HG03439 (cell line): ENCODE measurements around the gene MACROD1.

Experiments
- ATAC-seq: cut with Tn5 transposase; IDR thresholded peaks from one replicate; pipeline ENCODE4 v1.9.1; 2021; ENCODE audit warnings: mild to moderate bottlenecking, moderate library complexity; ENCODE audit not compliant: unreplicated experiment

Gene MACROD1

DNA sequence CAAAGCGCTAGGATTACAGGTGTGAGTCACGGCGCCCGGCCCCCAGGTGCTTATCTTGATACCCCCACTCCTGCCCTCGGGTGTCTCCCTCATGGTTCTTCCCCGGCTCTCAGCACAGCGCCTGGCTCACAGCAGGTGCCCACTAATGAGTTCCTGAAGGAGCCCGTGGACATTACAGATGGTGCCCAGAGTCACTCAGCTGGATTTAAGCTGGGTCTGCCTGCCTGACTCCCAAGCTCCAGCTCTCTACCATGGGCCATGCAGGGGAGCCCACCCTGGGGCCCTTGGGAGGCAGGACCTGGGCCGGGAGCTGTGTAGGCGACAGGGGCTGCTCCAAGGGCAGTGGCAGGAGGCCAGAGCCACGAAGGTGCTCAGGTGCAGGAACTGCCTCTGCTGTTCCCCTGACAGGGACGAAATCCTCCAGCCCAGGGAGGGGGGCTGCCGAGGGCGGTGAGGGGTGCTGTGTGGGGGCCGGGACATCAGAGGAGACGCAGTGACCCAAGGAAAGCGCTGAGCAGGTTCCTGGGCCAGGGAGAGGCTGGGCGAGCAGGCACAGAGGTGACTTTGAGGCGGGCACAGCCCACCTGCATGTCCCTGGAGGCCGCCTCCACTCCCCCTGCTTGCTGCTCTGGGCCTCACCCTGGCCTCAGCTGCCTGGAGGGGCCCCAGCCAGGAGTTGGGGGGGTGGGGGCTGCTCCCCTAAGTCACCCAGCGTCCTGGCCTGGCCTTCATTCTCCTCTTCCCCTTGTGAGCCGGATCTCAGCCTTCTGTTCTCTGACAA is 144.7 kb downstream of the MACROD1 start:
- no peak for ATAC-seq

DNA sequence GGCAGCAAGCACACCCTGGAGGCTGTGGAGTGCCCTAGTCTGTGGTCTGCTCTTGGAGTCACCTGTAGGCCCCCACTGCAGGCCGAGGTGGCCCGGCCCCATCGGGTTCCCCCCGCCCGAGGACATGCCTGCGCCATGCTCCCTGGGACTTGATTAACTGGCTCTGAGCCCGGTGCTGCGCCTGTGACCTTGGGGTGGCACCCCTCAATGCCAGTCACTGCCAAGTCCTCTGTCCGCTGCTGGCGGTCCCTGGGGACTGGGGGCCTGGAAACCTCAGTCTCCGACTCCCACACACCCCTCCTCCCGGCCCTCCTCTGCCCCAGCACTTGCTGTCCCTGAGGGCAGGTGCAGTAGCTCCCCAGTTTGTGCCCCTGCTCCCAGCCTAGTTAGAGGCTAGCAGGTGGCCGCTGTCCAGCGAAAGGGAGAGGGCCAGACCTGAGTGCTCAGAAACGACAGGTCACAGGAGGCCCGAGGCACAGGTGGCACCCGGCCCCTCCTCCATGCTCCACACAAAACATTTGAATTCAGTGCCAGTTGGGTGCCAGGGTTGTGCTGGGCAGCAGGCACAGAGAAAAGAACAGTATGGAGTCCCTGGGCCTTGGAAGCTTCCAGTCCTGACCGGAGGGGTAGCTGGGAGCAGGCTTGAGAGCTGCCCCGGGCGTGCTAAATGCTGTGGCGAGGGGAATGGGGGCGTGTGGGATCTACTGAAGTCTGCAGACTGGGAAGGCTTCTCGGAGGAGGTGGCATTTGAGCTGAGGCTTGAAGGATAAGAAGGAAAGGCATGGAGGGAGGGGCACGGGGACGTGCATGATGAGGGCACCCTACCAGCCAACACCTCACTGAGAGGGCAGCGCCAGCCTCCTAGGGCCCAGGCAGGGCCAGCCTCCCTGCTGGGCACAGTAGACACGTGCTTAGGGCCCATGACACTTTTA is 146.5 kb downstream of the MACROD1 start:
- no peak for ATAC-seq

DNA sequence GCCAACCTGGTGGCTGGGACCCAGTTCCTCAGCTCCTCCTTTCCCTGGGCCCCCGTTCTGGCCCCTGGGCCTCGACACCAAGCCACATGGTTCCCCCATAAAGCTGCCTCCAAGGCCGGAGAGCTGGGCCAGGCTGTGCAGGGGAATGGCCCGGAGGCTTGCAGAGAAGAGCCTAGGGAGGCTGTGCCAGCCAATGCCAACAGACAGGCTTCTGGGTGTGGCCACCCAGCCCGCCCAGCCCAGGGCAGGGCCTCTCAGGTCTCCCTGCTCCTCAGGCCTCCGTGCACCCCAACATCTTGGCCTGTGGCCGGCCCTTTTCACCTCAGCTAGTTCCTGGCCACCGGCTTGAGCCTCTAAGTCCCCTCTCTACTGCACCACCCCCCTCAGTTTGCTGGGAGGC is 147.6 kb downstream of the MACROD1 start:
- no peak for ATAC-seq

DNA sequence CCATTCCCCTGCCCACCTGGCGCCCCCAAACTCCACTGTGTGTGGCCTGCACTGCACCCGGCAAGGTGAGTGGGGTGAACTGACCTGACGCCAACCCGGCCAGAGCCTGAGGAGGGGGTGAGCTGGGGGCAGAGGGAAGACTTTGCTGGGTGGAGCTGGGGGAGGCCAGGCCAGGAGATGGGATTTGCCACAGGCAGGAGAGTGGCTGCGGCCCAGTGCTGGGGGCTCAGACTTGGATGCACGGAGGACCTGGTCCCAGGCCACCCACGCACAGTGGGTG is 148.0 kb downstream of the MACROD1 start:
- no peak for ATAC-seq

- ATAC-seq: no peak
Measured at GRCh38 chr11:64015935-64016845, 149.7 kb downstream of the MACROD1 start.

- ATAC-seq: no peak
Measured at GRCh38 chr11:64015510-64015909, 150.4 kb downstream of the MACROD1 start.

- no peak for ATAC-seq
Measured at GRCh38 chr11:64014356-64014755, 151.6 kb downstream of the MACROD1 start.

GRCh38 chr11:64013141-64013896 is 152.6 kb downstream of the MACROD1 start:
- ATAC-seq: no peak

- ATAC-seq: no peak
Measured at GRCh38 chr11:64011371-64011770, 154.5 kb downstream of the MACROD1 start.

- no peak for ATAC-seq
Measured at GRCh38 chr11:64010783-64011182, 155.1 kb downstream of the MACROD1 start.

DNA sequence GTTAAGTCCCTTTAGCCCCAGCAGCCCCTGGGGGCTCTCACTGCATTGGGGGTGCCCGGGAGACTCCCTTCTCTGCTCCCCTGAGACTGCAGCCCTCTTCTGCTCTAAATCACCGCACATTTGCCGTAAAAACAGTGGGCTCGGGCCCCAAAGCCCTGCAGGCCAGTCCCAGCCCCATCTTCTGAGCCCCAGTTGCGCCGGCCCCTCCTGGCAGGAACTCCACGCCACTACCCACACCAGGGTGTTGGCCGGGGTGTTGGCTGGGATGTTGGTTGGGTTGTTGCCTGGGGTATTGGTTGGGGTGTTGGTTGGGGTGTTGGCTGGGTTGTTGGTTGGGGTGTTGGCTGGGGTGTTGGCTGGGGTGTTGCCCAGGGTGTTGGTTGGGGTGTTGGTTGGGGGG is 156.2 kb downstream of the MACROD1 start:
- no peak for ATAC-seq

GRCh38 chr11:64008914-64009633 is 156.8 kb downstream of the MACROD1 start:
- no peak for ATAC-seq

DNA sequence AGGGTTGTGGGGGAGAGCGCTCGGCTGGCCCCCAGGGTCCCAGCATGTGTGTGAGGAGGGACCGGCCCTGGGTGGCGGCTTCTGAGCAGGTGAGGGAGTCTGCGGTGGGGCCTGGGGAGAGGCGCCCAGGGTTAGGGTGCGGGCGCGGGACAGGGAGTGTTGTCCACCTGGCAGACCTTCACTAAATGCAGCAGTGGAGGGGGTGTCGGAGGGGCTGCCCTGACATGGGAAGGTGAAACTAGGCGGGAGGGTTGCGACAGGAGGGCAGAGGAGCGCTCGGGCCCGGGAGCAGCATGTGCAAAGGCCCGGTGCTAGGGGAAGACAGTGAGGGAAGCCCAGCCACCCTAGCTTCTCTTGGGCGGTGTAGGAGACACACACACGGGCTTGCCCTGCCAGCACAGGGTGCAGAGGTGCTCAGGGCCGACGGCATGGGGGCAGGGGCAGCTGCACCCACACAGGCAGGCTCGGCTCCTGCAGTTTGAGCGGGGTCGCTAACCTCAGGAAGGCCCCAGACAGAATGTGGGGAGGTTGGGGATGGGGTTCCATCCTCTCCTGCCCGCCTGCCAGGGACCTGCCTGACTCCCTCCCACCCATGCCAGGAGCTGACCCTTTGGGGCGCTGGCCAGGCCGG is 157.5 kb downstream of the MACROD1 start:
- no peak for ATAC-seq

DNA sequence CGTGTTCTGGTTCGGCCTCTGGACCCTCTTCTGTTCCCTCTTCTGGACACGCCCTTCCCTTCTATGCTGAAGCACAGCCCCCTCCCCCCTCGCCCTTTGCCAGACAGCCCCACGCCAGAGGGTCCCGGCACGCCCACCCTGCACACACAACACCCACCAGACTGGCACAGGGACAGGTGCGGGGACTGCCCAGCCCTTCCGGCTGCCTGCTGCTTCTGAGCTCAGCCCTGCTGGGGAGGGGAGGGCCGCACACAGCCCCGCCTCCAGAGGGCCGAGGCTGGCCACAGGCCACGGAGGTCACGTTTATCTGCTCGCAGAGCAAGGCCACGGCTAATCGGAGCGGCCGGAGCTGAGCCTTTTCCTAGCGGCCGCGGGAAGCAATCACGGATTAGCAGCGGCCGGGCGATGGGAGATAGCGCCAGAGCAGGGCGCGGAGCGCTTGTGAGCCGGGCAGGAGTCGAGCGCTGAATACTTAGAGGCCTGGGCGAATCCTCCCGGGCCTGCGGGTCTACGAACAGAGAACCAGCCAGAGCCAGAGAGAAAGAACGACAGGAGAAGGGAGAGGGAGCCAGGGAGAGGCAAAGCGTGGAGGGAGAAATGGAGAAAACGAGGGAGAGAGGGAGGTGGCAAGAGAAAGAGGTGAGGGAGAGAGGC is 158.2 kb downstream of the MACROD1 start:
- ATAC-seq: no peak

- ATAC-seq: no peak
Measured at GRCh38 chr11:64007160-64007628, 158.7 kb downstream of the MACROD1 start.

GRCh38 chr11:64006398-64006797 is 159.5 kb downstream of the MACROD1 start:
- no peak for ATAC-seq

DNA sequence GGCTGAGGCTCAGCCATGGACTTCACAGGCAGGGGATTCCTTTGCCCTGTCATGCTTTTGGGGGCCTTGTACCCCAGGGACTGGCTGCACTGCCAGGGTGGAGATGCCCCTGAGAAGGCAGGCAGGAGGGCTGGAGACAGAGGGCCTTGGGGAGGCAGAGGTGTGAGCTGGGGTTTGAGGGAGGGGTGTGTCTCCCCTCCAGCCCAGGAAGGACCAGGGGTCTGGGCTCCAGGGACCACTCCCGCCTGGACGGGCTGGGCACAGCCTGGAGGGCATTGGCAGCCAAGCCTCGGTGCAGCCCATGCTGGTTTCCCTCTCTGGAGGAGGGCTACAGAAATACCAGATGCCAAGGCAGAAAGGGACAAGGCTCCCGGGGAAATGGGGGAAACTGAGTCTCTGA is 160.2 kb downstream of the MACROD1 start:
- ATAC-seq: no peak

DNA sequence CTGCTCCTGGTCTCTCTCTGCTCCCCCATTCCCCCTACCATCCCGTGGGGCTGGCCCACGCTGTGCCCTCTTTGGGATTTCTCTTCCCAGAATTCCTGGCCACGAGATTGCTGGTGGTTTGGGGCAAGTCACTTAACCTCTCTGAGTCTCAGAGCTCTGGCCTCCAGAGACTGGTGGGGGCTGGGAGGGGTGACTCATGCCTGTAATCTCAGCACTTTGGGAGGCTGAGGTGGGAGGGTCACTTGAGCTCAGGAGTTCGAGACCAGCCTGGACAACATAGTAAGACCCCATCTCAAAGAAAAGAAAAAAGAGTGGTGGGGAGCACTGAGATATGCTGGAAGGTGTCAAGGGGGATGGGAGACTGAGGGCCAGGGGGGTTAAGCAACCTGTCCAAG is 161.3 kb downstream of the MACROD1 start:
- no peak for ATAC-seq
